Activated CD8-positive, alpha-beta memory T cell treated with anti-CD3 and anti-CD28 coated beads, Interleukin-2, amount 50 U/mL, for 1 hour (primary cell): ENCODE data around the gene NOC4L.
A peak's percentile ranks its signal among the peaks of the same experiment; 100 is the strongest.
"Not testable (repeated sequence)": the region's sequence is repeated elsewhere in the genome, so short reads cannot be mapped to it uniquely, and the experiment has no call there.

Experiments
- DNase-seq: peaks from one replicate; pipeline ENCODE4 v3.0.0-alpha.2; 2020; ENCODE audit errors: extremely low read depth

NOC4L gene

GRCh38 chr12:132142679-132143335, 1.4 kb upstream of the NOC4L start:
- no peak for DNase-seq

GRCh38 chr12:132143336-132144071, 753 bp upstream of the NOC4L start:
- no peak for DNase-seq

- no peak for DNase-seq
Observed at GRCh38 chr12:132144810-132145168, 532 bp downstream of the NOC4L start.

GRCh38 chr12:132145334-132145733, 1.1 kb downstream of the NOC4L start:
- no peak for DNase-seq

DNA sequence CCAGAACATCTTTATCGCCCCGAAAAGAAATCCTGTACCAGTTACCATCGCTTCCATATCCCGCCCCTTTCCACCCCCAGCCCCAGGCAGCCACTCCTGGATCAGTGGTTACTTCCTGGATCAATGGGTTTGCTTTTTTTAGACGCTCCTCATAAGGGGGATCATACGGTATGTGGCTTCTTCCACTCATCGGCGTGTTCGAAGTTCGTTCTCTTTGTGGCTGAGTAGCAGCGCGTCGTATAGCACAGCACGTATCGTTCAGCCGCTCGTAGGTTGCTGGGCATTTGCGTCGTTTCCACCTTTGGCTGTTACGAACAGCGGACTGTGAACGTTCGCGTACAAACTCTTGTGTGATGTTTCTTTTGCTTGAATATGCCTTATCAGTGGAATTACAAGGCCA, 1.8 kb downstream of the NOC4L start:
- no peak for DNase-seq

DNA sequence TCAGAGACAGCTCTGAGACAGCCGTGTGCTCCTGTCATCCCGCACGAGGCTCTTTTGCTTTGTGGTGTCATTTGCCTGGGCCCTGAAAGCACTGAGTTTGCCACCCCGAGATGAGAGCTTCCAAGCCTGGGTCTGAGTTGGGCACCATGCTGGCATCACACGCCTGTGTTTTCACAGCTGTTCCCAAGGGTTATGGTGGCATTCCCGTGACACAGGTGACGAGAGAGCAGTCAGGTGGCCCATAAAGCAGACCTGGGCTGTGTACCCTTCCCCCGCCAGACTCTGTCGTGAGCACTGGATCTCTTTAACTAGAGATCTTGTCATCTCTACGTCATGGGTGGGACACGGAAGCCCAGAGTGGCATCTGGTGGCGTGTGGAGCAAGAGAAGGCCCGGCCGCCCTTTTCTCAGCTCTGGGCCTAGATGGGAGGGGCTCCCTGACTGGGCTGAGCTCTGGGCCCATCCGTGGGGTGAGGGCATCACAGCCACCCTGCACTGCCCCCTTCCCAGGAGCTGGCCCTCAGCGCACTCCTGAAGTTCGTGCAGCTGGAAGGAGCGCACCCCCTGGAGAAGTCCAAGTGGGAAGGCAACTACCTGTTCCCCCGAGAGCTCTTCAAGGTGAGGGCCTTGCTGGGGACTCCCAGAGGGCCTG, 2.6 kb downstream of the NOC4L start:
- no peak for DNase-seq

- no peak for DNase-seq
Observed at GRCh38 chr12:132147423-132148367, 3.4 kb downstream of the NOC4L start.

GRCh38 chr12:132148368-132149045, 4.2 kb downstream of the NOC4L start:
- no peak for DNase-seq

GRCh38 chr12:132149526-132149925, 5.3 kb downstream of the NOC4L start:
- DNase-seq, result not testable (repeated sequence)

- no peak for DNase-seq
Observed at GRCh38 chr12:132150780-132151144, 6.5 kb downstream of the NOC4L start.

- no peak for DNase-seq
Observed at GRCh38 chr12:132151145-132151765, 7.0 kb downstream of the NOC4L start.

GRCh38 chr12:132151766-132152410, 7.6 kb downstream of the NOC4L start:
- DNase-seq, result no peak

DNA sequence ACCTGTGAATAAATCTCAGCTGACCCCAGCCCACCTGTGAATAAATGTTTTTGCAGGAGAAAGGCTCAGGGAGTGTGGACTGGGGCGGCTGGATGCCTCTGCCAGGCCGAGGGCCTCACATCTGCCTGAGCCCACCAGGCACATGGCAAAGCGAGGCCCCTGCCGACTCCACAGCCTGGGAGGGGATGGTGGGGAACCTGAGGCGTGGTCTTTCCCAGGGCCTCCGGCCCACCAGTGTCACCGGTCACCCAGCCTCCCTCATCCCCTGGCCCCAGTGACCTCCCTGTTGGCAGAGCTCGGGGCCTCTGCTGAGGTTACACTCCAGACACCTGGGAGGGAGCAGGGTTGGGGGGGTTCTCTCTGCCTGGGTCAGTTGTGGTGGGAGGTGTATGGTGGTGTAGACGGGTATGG, 8.2 kb downstream of the NOC4L start:
- no peak for DNase-seq

- no peak for DNase-seq
Observed at GRCh38 chr12:132152953-132153352, 8.7 kb downstream of the NOC4L start.

GRCh38 chr12:132153501-132154340, 9.5 kb downstream of the NOC4L start:
- DNase-seq, result peak; percentile 17

DNA sequence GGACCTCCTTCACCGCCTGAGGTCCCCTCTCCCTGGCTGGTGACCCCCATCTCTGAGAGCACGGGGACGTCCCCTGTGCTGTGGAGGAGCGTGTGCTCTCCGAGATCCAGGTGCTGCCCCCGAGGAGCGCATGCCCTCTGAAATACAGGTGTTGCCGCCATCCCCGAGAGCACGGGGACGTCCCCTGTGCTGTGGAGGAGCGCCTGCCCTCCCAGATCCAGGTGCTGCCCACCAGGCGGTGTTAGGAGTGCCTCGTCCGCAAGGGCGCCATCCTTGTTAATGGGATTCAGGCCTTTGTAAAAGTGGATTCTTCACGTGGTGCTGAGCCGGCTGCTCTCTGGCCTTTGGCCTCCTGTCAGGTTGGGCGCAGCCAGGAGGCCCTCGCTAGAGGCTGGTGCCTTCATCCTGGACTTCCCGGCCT, 10.1 kb downstream of the NOC4L start:
- DNase-seq, result no peak

GRCh38 chr12:132154941-132155770, 10.9 kb downstream of the NOC4L start:
- no peak for DNase-seq

DNA sequence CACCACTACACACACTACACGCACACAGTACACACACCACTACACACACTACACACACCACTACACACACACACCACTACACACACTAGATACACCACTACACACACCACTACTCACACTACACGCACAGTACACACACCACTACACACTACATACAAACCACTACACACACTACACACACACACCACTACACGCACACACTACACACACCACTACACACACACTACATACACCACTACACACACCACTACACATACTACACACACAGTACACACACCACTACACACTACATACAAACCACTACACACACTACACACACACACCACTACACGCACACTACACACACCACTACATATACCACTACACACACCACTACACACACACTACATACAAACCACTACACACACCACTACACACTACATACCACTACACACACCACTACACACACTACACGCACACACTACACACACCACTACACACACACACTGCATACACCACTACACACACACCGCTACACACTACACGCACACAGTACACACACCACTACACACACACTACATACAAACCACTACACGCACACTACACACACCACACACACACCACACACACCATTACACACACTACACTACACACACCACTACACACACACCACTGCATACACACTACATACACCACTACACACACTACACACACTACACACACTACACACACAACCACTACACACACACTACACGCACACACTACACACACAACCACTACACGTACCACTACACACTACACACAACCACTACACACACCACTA, 11.7 kb downstream of the NOC4L start:
- no peak for DNase-seq
